ENCODE results near the gene CDC25A.
A peak's percentile ranks its signal among the peaks of the same experiment; 100 is the strongest.

CDC25A gene

DNA sequence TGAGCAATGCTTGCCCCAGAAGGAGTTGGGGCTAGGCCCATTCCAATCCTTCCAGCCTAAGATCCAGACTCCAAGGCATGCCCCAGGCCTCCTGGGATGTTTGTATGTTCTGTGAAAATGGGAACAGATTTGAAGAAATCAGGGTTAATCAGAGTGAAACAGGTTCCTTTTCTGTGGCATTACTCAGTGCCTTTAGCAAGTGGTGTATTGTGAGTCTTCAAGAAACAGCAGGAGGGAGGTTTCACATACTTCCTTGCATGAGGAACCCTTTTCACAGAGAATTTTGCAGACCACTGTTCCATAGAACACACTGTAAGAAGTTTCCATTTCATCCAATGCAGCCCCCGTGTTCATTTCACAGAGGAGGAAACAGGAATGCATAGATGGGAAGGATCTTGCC lies 8.4 kb upstream of the CDC25A start:
- TF ChIP-seq YY1 (IDR thresholded peaks at IDR 0.05; ENCODE audit: insufficient read depth, insufficient read length), result no peak
- no peak for TF ChIP-seq SUZ12 (IDR thresholded peaks at IDR 0.05; ENCODE audit: extremely low read depth, insufficient read depth, insufficient read length)
- TF ChIP-seq ZNF274 (IDR thresholded peaks at IDR 0.05; ENCODE audit: low read depth, low read length), result no peak
- H3K4me3 ChIP-seq (ENCODE audit: insufficient read length, low read depth), result no peak overlapping the region
- peak overlapping the region; percentile 61 for H3K9ac ChIP-seq (ENCODE audit: insufficient read length, low read depth)
- no peak for DNase-seq (ENCODE audit: low read depth, low spot score)
- no peaks in the 10 kb centered on the region for H3K9me3 ChIP-seq (ENCODE audit: insufficient read depth, low read length)
- no peaks in the 10 kb centered on the region for H3K27me3 ChIP-seq (ENCODE audit: insufficient read depth, insufficient read length)
- H3K4me1 ChIP-seq (ENCODE audit: insufficient read depth, insufficient read length), result peaks cover 13% of the 10 kb centered on the region
- no peaks in the 10 kb centered on the region for H3K36me3 ChIP-seq (ENCODE audit: insufficient read depth, insufficient read length, low read length)

DNA sequence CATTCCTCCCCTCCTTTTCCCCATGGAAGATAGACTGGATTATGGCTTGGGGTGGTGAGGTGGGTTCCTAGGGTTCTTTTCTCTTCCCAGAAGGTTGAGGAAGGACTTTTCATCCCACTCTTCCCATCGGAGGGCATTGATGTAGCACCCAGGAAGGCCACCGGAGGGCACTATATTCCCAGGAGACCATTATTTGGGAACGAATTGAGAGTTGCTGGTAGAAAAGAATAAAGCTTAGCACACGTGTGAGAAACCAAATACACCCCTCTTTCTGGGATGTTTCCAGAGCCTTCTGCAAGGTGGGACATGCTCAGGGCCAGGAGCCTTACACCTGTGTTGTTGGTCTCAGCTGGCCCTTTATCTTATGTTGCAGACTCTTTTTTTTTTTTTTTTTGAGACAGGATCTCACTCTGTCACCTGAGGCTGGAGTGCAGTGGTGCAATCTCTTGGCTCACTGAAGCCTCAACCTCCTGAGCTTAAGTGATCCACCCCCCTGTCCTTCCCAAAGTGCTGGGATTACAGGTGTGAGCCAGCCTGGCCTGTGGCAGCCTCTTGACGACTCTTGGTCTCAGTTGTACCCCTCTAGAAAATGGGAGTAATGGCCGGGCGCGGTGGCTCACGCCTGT lies 6.3 kb upstream of the CDC25A start:
- peaks cover 17% of the 10 kb centered on the region for H3K4me1 ChIP-seq (ENCODE audit: insufficient read depth, insufficient read length)
- no peak overlapping the region for H3K9ac ChIP-seq (ENCODE audit: insufficient read length, low read depth)
- no peaks in the 10 kb centered on the region for H3K36me3 ChIP-seq (ENCODE audit: insufficient read depth, insufficient read length, low read length)
- no peak for TF ChIP-seq YY1 (IDR thresholded peaks at IDR 0.05; ENCODE audit: insufficient read depth, insufficient read length)
- TF ChIP-seq SUZ12 (IDR thresholded peaks at IDR 0.05; ENCODE audit: extremely low read depth, insufficient read depth, insufficient read length), result no peak
- TF ChIP-seq ZNF274 (IDR thresholded peaks at IDR 0.05; ENCODE audit: low read depth, low read length), result no peak
- H3K4me3 ChIP-seq (ENCODE audit: insufficient read length, low read depth), result no peak overlapping the region
- DNase-seq (ENCODE audit: low read depth, low spot score), result peak; percentile 65
- no peaks in the 10 kb centered on the region for H3K27me3 ChIP-seq (ENCODE audit: insufficient read depth, insufficient read length)
- H3K9me3 ChIP-seq (ENCODE audit: insufficient read depth, low read length), result no peaks in the 10 kb centered on the region

DNA sequence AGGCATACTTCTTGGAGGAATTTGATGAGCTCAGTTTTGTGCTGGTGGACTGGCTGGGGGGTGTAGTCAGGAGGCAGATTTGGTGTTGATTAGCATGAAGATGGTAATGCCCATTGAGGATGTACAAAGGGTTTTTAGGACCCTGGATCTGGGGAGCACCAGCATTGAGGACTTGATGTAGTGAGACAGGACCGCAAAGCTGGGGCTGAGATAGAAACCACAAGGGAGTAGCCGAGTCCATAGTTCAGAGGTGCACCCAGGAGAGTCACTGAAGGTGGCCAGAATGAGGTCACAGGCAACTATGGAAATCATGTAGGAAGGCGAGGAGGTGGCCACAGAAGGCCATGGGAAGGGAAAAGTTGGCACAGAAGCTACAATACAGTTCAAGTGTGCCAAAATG lies 2.7 kb upstream of the CDC25A start:
- H3K9ac ChIP-seq (ENCODE audit: insufficient read length, low read depth), result peak overlapping the region; percentile 71

DNA sequence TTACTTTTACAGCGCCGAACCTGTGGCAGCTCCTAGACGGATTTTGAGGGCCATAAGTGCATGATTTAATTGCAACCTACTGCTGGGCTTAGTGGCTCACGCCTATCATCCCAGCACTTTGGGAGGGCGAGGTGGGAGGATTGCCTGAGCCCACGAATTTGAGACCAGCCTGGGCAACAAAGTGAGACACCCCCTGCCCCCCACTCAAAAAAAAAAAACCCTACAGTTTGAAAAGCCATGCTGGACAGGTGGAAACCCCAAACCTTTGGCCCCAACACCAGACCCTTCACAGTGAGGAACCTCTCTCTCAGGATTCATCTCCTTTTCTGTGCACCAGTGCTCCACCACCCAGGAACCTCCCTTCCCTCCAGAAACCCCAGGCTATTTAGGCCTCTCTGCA lies 1.1 kb upstream of the CDC25A start:
- TF ChIP-seq YY1 (IDR thresholded peaks at IDR 0.05; ENCODE audit: insufficient read depth, insufficient read length), result no peak
- TF ChIP-seq ZNF274 (IDR thresholded peaks at IDR 0.05; ENCODE audit: low read depth, low read length), result no peak
- no peak for TF ChIP-seq SUZ12 (IDR thresholded peaks at IDR 0.05; ENCODE audit: extremely low read depth, insufficient read depth, insufficient read length)
- Histone ChIP-seq H3K4me3 (ENCODE audit: insufficient read length, low read depth) (no peak overlapping the region), H3K9ac (ENCODE audit: insufficient read length, low read depth) (no peak overlapping the region), H3K36me3 (ENCODE audit: insufficient read depth, insufficient read length, low read length) (peaks cover 25% of the 10 kb centered on the region), H3K9me3 (ENCODE audit: insufficient read depth, low read length) (no peaks in the 10 kb centered on the region), H3K4me1 (ENCODE audit: insufficient read depth, insufficient read length) (peaks cover 11% of the 10 kb centered on the region), H3K27me3 (ENCODE audit: insufficient read depth, insufficient read length) (no peaks in the 10 kb centered on the region)
- no peak for DNase-seq (ENCODE audit: low read depth, low spot score)

More for the DNA sequence above, 2.7 kb upstream of the CDC25A start:
- no peak for TF ChIP-seq SUZ12 (IDR thresholded peaks at IDR 0.05; ENCODE audit: extremely low read depth, insufficient read depth, insufficient read length)
- TF ChIP-seq YY1 (IDR thresholded peaks at IDR 0.05; ENCODE audit: insufficient read depth, insufficient read length), result no peak
- TF ChIP-seq ZNF274 (IDR thresholded peaks at IDR 0.05; ENCODE audit: low read depth, low read length), result no peak
- Histone ChIP-seq H3K36me3 (ENCODE audit: insufficient read depth, insufficient read length, low read length) (peaks cover 10% of the 10 kb centered on the region), H3K4me1 (ENCODE audit: insufficient read depth, insufficient read length) (peaks cover 13% of the 10 kb centered on the region), H3K27me3 (ENCODE audit: insufficient read depth, insufficient read length) (no peaks in the 10 kb centered on the region), H3K4me3 (ENCODE audit: insufficient read length, low read depth) (no peak overlapping the region), H3K9me3 (ENCODE audit: insufficient read depth, low read length) (no peaks in the 10 kb centered on the region)
- DNase-seq (ENCODE audit: low read depth, low spot score), result no peak

DNA sequence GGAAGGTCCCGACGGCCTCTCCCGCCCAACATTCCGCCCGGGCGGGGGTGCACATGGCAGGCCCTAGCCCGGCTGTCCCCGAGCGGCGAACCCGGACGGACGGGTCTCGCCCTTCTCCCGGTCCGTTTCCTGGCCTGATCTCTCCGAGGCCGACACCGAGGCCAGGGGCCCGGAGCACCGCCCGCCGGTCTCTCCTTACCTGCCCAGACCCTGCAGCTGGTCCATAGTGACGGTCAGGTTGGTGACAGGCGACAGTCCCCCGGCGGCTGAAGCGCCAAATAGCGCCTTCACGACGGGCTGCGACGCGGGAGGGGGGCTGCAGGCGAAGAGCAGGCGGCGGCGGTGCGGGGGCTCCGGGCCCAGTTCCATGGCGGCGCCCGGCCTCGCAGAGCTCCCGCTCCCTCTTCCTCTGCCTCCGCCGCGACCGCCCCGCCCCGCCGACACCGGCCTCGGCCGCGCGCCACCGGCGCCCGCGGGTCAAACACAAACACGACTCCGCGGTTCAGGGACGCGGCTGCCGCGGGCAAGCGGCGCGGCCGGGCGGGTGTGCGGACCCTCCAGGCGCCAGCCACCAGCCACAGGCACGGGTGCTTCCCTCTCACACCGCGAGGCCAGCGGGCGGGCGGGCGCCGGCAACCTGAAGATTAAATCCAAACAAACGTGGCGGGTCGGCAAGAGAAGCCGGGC lies 495 bp downstream of the CDC25A start:
- DNase-seq (ENCODE audit: low read depth, low spot score), result no peak
- H3K27me3 ChIP-seq (ENCODE audit: insufficient read depth, insufficient read length), result no peaks in the 10 kb centered on the region
- peaks cover 11% of the 10 kb centered on the region for H3K4me1 ChIP-seq (ENCODE audit: insufficient read depth, insufficient read length)
- H3K9ac ChIP-seq (ENCODE audit: insufficient read length, low read depth), result peak overlapping the region; percentile 95
- peaks cover 41% of the 10 kb centered on the region for H3K36me3 ChIP-seq (ENCODE audit: insufficient read depth, insufficient read length, low read length)
- H3K4me3 ChIP-seq (ENCODE audit: insufficient read length, low read depth), result peak overlapping the region; percentile 88
- H3K9me3 ChIP-seq (ENCODE audit: insufficient read depth, low read length), result no peaks in the 10 kb centered on the region
- TF ChIP-seq YY1 (IDR thresholded peaks at IDR 0.05; ENCODE audit: insufficient read depth, insufficient read length) (no peak), SUZ12 (IDR thresholded peaks at IDR 0.05; ENCODE audit: extremely low read depth, insufficient read depth, insufficient read length) (no peak)

DNA sequence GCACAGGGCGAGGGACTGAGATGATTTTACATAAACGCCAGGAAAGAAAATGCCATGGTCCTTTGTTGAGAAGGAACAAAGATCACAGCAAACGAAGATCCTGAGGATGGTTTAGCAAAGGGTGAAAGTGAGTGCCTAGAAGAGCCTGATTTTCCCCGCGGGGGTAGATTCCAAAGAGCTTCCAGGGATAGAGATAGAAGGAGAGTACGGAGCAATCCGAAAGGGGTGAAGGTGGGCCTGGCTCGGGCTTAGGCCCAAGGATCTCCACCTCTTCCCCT lies 977 bp downstream of the CDC25A start:
- Histone ChIP-seq H3K36me3 (ENCODE audit: insufficient read depth, insufficient read length, low read length) (peaks cover 46% of the 10 kb centered on the region), H3K27me3 (ENCODE audit: insufficient read depth, insufficient read length) (no peaks in the 10 kb centered on the region), H3K9ac (ENCODE audit: insufficient read length, low read depth) (peak overlapping the region; percentile 95), H3K4me3 (ENCODE audit: insufficient read length, low read depth) (peak overlapping the region; percentile 88), H3K9me3 (ENCODE audit: insufficient read depth, low read length) (no peaks in the 10 kb centered on the region), H3K4me1 (ENCODE audit: insufficient read depth, insufficient read length) (peaks cover 11% of the 10 kb centered on the region)
- no peak for TF ChIP-seq YY1 (IDR thresholded peaks at IDR 0.05; ENCODE audit: insufficient read depth, insufficient read length)
- TF ChIP-seq SUZ12 (IDR thresholded peaks at IDR 0.05; ENCODE audit: extremely low read depth, insufficient read depth, insufficient read length), result no peak
- TF ChIP-seq ZNF274 (IDR thresholded peaks at IDR 0.05; ENCODE audit: low read depth, low read length), result no peak
- DNase-seq (ENCODE audit: low read depth, low spot score), result no peak

DNA sequence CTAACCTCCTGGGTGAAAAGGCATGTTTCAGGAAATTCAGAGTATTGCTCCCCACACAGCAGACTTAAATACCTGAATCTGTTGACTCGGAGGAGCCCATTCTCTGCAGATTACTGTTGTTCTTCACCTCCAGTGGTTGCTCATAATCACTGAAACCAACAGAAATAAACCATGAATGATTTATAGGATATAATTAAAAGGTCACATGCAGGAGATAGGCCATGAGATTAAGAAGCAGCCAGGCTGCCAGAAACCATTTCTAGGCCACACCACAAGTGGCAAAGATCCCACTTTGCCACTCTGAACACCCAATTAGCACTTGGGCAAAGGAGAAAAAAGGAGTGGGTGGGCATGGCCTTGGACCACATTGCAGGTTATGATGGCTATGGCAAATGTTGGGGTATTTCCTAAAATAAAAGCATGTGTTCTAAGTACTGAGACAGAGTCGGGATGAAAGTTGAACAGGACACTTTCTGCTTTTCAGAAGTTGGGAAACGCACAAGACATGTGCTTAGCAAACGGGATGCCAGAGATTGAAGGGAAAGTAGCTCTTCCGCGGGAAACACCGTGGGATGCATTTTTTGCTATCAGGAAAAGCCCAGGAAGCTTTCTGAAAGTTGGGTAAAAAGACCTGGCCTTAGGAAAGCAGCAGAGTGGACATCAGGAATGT lies 1.5 kb downstream of the CDC25A start:
- Histone ChIP-seq H3K4me3 (ENCODE audit: insufficient read length, low read depth) (peak overlapping the region; percentile 88), H3K4me1 (ENCODE audit: insufficient read depth, insufficient read length) (peaks cover 11% of the 10 kb centered on the region), H3K27me3 (ENCODE audit: insufficient read depth, insufficient read length) (no peaks in the 10 kb centered on the region), H3K9me3 (ENCODE audit: insufficient read depth, low read length) (no peaks in the 10 kb centered on the region), H3K36me3 (ENCODE audit: insufficient read depth, insufficient read length, low read length) (peaks cover 51% of the 10 kb centered on the region), H3K9ac (ENCODE audit: insufficient read length, low read depth) (peak overlapping the region; percentile 95)
- TF ChIP-seq ZNF274 (IDR thresholded peaks at IDR 0.05; ENCODE audit: low read depth, low read length), result no peak
- no peak for TF ChIP-seq YY1 (IDR thresholded peaks at IDR 0.05; ENCODE audit: insufficient read depth, insufficient read length)
- TF ChIP-seq SUZ12 (IDR thresholded peaks at IDR 0.05; ENCODE audit: extremely low read depth, insufficient read depth, insufficient read length), result no peak
- DNase-seq (ENCODE audit: low read depth, low spot score), result no peak

All from NT2/D1 (cell line).